HFFc6 (cell line): ENCODE data around the gene ESAM. TPM values are rescaled to one million over a fixed set of nuclear protein-coding genes. Genes with fewer than 3 reads are reported as not detected.

Experiments used
- DNase-seq: peaks from one replicate; pipeline ENCODE4 v3.0.0-alpha.2; 2018
- H3K27ac Mint-ChIP-seq: 2 replicates; pipeline ENCODE4 v1.8.0; 2020; ENCODE audit warnings: mild to moderate bottlenecking, mixed read lengths
- H3K27me3 Mint-ChIP-seq: 2 replicates; pipeline ENCODE4 v1.8.0; 2021; ENCODE audit warnings: mild to moderate bottlenecking, moderate library complexity, mixed read lengths; ENCODE audit not compliant: insufficient read depth
- H3K36me3 Mint-ChIP-seq: 2 replicates; pipeline ENCODE4 v1.8.0; 2021; ENCODE audit warnings: low read depth, mixed read lengths
- H3K4me1 Mint-ChIP-seq: 2 replicates; pipeline ENCODE4 v1.8.0; 2020; ENCODE audit warnings: low read depth, mixed read lengths
- H3K4me3 Mint-ChIP-seq: 2 replicates; pipeline ENCODE4 v1.8.0; 2020; ENCODE audit warnings: mild to moderate bottlenecking, moderate library complexity, mixed read lengths
- H3K9me3 Mint-ChIP-seq: 2 replicates; pipeline ENCODE4 v1.8.0; 2020; ENCODE audit warnings: mild to moderate bottlenecking, mixed read lengths
- total RNA-seq, 6 experiments: library from RNA; stranded (reverse); fragmentation: NEBNext Ultra II Directional; extraction: Animal tissue kit (Norgen Biotek cat#: 25700); gene quantifications; 2 replicates in 1 of 6; 3 replicates in 5 of 6; pipeline ENCODE4 v1.2.3, GENCODE V29; 2021
- TF ChIP-seq, protein P1 (sequence below): fragments of 200-600 bp; sonication (generic); IDR thresholded peaks from 2 replicates; pipeline ENCODE4 v1.5.0; 2021; ENCODE audit warnings: antibody characterized with exemption, mild to moderate bottlenecking

ESAM gene
- total RNA-seq, 6 experiments from 2014 or later, result 0.11 to 0.14 (median 0.12) TPM; not detected in 3

DNA sequence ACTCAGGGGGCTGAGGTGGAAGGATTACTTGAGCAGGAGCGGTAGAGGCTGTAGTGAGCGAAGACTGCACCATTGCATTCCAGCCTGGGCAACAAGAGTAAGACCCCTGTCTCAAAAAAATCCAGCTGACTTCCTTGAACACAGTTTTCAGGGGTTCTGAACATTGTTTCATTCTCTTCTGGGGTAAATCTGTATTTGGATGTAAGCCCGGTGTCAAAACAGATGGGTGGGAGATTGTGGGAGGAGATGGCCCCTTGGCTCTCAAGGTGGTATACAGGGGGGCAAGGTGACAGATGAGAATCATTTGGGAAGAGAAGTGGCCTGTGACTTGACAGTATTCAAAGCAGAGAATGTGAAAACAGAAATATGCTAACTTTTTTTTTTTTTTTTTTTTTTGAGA, 4.8 kb downstream of the ESAM start:
- Mint-ChIP-seq H3K4me1 (peaks cover 38% of the 10 kb centered on the region), H3K4me3 (no peak overlapping the region), H3K9me3 (no peaks in the 10 kb centered on the region), H3K27me3 (peaks cover 34% of the 10 kb centered on the region), H3K27ac (no peak overlapping the region), H3K36me3 (no peaks in the 10 kb centered on the region)
- DNase-seq, result no peak
- TF ChIP-seq, protein P1, sequence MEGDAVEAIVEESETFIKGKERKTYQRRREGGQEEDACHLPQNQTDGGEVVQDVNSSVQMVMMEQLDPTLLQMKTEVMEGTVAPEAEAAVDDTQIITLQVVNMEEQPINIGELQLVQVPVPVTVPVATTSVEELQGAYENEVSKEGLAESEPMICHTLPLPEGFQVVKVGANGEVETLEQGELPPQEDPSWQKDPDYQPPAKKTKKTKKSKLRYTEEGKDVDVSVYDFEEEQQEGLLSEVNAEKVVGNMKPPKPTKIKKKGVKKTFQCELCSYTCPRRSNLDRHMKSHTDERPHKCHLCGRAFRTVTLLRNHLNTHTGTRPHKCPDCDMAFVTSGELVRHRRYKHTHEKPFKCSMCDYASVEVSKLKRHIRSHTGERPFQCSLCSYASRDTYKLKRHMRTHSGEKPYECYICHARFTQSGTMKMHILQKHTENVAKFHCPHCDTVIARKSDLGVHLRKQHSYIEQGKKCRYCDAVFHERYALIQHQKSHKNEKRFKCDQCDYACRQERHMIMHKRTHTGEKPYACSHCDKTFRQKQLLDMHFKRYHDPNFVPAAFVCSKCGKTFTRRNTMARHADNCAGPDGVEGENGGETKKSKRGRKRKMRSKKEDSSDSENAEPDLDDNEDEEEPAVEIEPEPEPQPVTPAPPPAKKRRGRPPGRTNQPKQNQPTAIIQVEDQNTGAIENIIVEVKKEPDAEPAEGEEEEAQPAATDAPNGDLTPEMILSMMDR, result no peak

DNA sequence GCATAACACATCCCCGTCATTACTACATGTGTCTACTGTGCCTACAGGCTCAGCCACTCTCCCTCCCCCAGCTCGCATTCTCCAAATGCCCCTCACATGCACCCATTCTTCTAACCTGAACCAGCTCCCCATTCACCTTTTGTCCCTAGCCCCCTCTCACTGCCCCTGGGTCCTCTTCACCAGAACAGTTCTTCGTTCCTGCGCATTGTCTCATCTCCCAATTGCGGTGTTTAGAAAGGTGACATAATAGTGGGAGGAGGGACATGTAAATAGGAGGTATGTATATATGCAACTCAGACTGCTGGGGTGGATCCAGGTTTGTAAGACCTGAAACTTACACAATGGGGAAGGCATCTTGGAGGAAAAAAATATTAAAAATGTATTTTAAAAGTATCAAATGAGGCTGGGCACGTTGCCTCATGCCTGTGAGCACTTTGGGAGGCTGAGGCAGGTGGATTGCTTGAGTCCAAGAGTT, 5.3 kb downstream of the ESAM start:
- Mint-ChIP-seq H3K36me3 (no peaks in the 10 kb centered on the region), H3K4me3 (no peak overlapping the region), H3K4me1 (peaks cover 38% of the 10 kb centered on the region), H3K27me3 (peaks cover 32% of the 10 kb centered on the region), H3K27ac (no peak overlapping the region), H3K9me3 (no peaks in the 10 kb centered on the region)
- DNase-seq, result no peak
- TF ChIP-seq, protein P1, result no peak

DNA sequence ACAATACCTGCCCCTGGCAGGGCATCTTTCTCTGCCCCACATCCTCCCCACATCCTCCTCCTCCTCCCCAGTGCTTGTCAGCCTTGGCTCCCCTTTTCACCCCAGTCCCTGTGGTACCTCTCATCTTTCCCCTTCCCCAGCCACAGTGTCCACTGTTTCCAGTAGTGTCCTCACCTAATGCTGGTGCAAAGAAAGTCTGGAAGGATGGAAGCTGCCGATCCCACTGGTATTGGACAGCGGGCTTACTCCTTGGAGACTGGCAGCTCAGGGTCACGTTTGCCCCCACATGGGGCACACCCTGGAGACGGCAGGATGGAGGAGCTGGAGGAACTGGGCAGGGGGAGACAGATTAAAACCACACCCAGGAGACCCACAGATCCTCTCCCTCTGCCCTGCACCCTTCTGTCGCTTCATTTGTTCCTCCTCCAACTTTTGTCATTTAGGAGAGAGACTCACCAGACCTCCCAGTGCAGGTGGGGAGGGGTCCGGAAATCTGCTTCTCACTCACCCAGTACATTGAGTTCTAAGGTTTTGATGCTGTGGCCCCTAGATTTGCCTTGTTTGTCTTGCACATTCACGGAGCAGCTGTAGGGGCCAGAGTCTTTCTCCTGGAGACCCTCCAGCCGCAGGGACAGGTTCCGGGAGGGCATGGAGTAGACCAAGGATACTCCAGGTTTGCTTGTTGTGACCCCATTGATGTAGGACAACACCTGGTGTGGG, 5.9 kb downstream of the ESAM start:
- no peaks in the 10 kb centered on the region for H3K36me3 Mint-ChIP-seq
- H3K27me3 Mint-ChIP-seq, result peaks cover 28% of the 10 kb centered on the region
- no peak overlapping the region for H3K4me3 Mint-ChIP-seq
- H3K4me1 Mint-ChIP-seq, result peaks cover 38% of the 10 kb centered on the region
- H3K27ac Mint-ChIP-seq, result no peak overlapping the region
- H3K9me3 Mint-ChIP-seq, result no peaks in the 10 kb centered on the region
- TF ChIP-seq, protein P1, result no peak
- no peak for DNase-seq

DNA sequence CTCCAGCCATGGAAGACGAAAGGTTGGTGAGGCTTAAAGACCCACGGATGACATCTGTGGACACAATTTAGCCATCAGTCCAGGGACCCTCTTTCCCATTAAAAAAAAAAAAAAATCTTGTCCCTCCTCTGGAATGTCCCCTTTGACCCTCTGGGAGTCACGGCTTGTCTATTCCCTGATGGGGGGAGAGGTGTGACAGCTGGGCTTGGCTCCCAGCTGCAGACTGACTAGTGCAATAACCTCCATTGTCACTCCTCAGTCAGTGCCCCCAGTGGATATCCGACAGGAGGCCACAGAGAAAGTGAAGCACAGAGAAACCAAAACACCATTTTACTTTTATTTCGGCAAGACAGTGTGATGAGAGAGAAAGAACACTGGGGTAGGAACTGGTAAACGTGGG, 7.4 kb downstream of the ESAM start:
- Mint-ChIP-seq H3K4me3 (no peak overlapping the region), H3K9me3 (no peaks in the 10 kb centered on the region), H3K27me3 (peaks cover 29% of the 10 kb centered on the region), H3K36me3 (no peaks in the 10 kb centered on the region), H3K4me1 (peaks cover 38% of the 10 kb centered on the region), H3K27ac (no peak overlapping the region)
- DNase-seq, result no peak
- TF ChIP-seq, protein P1, result no peak

DNA sequence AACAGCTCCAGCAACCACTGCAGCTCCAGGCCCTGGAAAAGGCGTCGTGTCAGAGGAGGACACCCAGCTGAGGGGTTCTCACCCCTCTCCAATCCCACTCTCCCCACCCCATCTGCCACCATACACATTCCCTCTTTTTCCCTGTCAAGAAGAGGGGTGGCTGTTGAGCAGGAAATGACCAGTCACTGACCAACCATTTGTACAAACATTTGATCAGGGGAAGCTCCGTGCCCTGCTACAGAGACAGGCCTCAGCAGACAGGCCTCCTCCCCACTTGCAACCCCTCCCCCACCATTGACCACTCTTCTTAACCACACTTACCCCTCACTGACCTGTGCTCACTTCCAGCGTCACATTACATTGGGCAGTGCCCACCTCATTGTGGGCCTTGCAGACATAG, 7.8 kb downstream of the ESAM start:
- Mint-ChIP-seq H3K9me3 (no peaks in the 10 kb centered on the region), H3K4me3 (no peak overlapping the region), H3K27ac (no peak overlapping the region), H3K36me3 (no peaks in the 10 kb centered on the region), H3K4me1 (peaks cover 39% of the 10 kb centered on the region), H3K27me3 (peaks cover 29% of the 10 kb centered on the region)
- TF ChIP-seq, protein P1, result no peak
- DNase-seq, result no peak
